WTC11 (cell line): Measurements from ENCODE around the gene LCN15. TPM values are rescaled to one million over a fixed set of nuclear protein-coding genes. Genes with fewer than 3 reads are reported as not detected.
A peak's percentile ranks its signal among the peaks of the same experiment; 100 is the strongest.

ENCODE experiments used
- ATAC-seq: fragments of 200-7000 bp; cut with Tn5 transposase; 2 replicates; pipeline ENCODE4 v1.10.0; 2021; ENCODE audit warnings: mild to moderate bottlenecking, moderate library complexity
- CTCF ChIA-PET: fragments of 300-600 bp; sonication (Branson Sonifier 250); formaldehyde crosslinking; loops from one replicate; lab custom pipeline; 2021; ENCODE audit warnings: antibody characterized with exemption; lab: Charles Lee
- POLR2A ChIA-PET: fragments of 350-600 bp; sonication (Branson Sonifier 250); formaldehyde crosslinking; loops from one replicate; lab custom pipeline; 2021; ENCODE audit warnings: antibody characterized with exemption; lab: Charles Lee
- DNase-seq: peaks from one replicate; pipeline ENCODE4 v3.0.0; 2021; ENCODE audit warnings: low spot score
- H3K27ac Mint-ChIP-seq: 2 replicates; pipeline ENCODE4 v1.8.0; 2021; ENCODE audit warnings: mixed read lengths
- H3K27me3 Mint-ChIP-seq: 2 replicates; pipeline ENCODE4 v1.8.0; 2021; ENCODE audit warnings: low read depth, mild to moderate bottlenecking, moderate library complexity, mixed read lengths
- H3K36me3 Mint-ChIP-seq: 2 replicates; pipeline ENCODE4 v1.8.0; 2021; ENCODE audit warnings: mixed read lengths
- H3K4me1 Mint-ChIP-seq: 2 replicates; pipeline ENCODE4 v1.8.0; 2022; ENCODE audit warnings: mixed read lengths
- H3K4me3 Mint-ChIP-seq: 2 replicates; pipeline ENCODE4 v1.8.0; 2021; ENCODE audit warnings: mild to moderate bottlenecking, moderate library complexity, mixed read lengths
- H3K9me3 Mint-ChIP-seq: 2 replicates; pipeline ENCODE4 v1.8.0; 2021; ENCODE audit warnings: mixed read lengths
- ARID4B ChIP-seq: sonication (generic); formaldehyde crosslinking; IDR thresholded peaks from 2 replicates; pipeline ENCODE4 v1.8.0; 2023; ENCODE audit warnings: missing genetic modification reagents, mild to moderate bottlenecking, borderline replicate concordance
- E2F5 ChIP-seq: sonication (generic); formaldehyde crosslinking; IDR thresholded peaks from 2 replicates; pipeline ENCODE4 v1.8.1; 2022; ENCODE audit warnings: mild to moderate bottlenecking, moderate library complexity, missing genetic modification reagents
- ETV6 ChIP-seq: sonication (generic); formaldehyde crosslinking; IDR thresholded peaks from 2 replicates; pipeline ENCODE4 v1.8.1; 2022; ENCODE audit warnings: mild to moderate bottlenecking, missing genetic modification reagents
- GTF2I ChIP-seq: fragments of 250-450 bp; sonication (Bioruptor Pico); conservative IDR thresholded peaks from 2 replicates; pipeline ENCODE4 v1.4.0; 2021; ENCODE audit warnings: mild to moderate bottlenecking
- ZBTB43 ChIP-seq: sonication (generic); formaldehyde crosslinking; IDR thresholded peaks from 2 replicates; pipeline ENCODE4 v1.8.1; 2023; ENCODE audit warnings: mild to moderate bottlenecking, missing genetic modification reagents
- ZNF232 ChIP-seq: sonication (generic); formaldehyde crosslinking; IDR thresholded peaks from 2 replicates; pipeline ENCODE4 v1.8.0; 2022; ENCODE audit warnings: mild to moderate bottlenecking, missing genetic modification reagents
- ZNF317 ChIP-seq: sonication (generic); formaldehyde crosslinking; IDR thresholded peaks from 2 replicates; pipeline ENCODE4 v1.8.1; 2023; ENCODE audit warnings: low read depth, mild to moderate bottlenecking, moderate library complexity, missing genetic modification reagents, borderline replicate concordance
- total RNA-seq: library from RNA; stranded (reverse); gene quantifications from 3 replicates; pipeline ENCODE4 v1.2.3, GENCODE V29; 2021
- TF ChIP-seq, protein P1 (sequence below): sonication (generic); formaldehyde crosslinking; IDR thresholded peaks from 2 replicates; pipeline ENCODE4 v1.8.0; 2022; ENCODE audit warnings: mild to moderate bottlenecking, missing genetic modification reagents
- TF ChIP-seq, protein P2 (sequence below): sonication (generic); formaldehyde crosslinking; IDR thresholded peaks from 2 replicates; pipeline ENCODE4 v1.8.1; 2022; ENCODE audit warnings: low read depth, mild to moderate bottlenecking, moderate library complexity, missing genetic modification reagents, borderline replicate concordance

LCN15 gene
- total RNA-seq, 1 experiment from 2014 or later, result 0.52 TPM

DNA sequence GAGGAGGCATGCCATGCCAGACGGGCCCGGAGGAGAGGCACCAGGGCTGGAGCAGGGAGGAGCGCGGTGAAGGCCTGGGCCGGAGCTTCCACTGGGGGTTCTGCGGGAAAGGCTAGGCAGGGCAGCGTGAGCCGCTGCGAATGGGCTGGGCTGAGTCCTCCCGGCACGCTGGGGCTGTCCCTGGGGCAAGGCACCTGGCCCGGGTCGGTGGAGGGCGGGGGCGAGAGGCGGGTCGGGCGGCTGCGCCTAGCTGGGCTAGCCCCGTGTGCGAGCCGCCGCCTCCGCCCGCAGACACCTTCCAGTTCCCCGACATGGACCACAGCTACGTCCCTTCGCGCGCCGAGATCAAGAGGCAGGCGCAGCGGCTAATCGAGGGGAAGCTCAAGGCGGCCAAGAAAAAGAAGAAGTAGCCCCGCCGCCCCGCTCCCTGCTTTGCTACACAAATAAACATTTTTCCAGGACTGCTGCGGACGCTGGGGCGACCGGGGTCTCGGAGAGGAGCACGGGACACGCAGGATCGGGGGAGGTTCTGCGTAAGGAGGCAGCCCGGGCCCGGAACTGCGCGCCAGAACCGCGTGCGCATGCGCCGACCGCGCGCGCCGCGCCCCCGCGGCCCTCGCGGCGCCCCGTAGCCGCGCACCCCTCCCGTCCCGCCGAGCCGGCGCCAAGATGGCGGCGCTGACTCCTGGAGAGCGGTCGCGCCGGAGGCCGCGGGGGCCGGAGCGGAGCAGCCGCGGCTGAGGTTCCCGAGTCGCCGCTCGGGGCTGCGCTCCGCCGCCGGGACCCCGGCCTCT is 43.2 kb upstream of the LCN15 start, which contains the start of gene RABL6 (continued):
- 0 out of 2 replicates have a peak, but pooled peaks have one; percentile 29 for TF ChIP-seq ZBTB43 (CRISPR knock-in tag)
- TF ChIP-seq ARID4B, result no peak
- TF ChIP-seq ZNF317, result no peak
- peak; percentile 63; the same call in 1 of the 2 replicates for TF ChIP-seq ETV6 (CRISPR knock-in tag)
- TF ChIP-seq, protein P1, sequence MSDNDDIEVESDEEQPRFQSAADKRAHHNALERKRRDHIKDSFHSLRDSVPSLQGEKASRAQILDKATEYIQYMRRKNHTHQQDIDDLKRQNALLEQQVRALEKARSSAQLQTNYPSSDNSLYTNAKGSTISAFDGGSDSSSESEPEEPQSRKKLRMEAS (CRISPR knock-in tag), result peak; percentile 55
- peak; percentile 41; the same call in 1 of the 2 replicates for TF ChIP-seq ZNF232 (CRISPR knock-in tag)

DNA sequence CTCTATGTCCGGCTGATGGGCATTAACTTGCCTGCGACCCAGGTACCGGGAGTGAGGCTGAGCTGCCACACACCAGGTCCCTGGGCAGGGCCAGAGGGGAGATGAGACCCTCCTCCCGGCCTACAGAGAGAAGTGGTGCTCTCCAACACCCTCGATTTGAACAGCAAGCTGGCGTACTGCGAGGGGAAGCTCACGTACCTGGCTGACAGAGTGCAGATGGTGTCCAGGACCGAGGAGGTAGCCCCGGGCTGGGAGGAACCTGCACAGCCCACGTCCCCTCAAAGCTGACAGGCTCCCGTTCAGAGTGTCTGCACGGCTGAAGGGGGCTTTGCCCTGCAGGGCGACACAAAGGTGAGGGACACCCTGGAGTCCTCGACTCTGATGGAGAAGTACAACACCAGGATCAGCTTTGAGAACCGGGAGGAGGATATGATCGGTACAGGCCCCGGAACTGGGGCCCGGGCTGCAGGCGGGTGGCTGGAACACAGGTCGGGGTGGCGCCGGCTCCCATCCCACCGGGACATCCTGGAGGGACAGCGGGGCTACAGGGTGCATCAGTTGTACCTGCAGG is 42.4 kb upstream of the LCN15 start:
- H3K4me3 Mint-ChIP-seq, result peak overlapping the region; percentile 78
- TF ChIP-seq ZBTB43 (CRISPR knock-in tag), result 0 out of 2 replicates have a peak, but pooled peaks have one; percentile 39
- TF ChIP-seq, protein P2, sequence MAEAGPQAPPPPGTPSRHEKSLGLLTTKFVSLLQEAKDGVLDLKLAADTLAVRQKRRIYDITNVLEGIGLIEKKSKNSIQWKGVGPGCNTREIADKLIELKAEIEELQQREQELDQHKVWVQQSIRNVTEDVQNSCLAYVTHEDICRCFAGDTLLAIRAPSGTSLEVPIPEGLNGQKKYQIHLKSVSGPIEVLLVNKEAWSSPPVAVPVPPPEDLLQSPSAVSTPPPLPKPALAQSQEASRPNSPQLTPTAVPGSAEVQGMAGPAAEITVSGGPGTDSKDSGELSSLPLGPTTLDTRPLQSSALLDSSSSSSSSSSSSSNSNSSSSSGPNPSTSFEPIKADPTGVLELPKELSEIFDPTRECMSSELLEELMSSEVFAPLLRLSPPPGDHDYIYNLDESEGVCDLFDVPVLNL, result no peak
- H3K9me3 Mint-ChIP-seq, result no peaks in the 10 kb centered on the region
- peaks cover 14% of the 10 kb centered on the region for H3K36me3 Mint-ChIP-seq
- H3K27ac Mint-ChIP-seq, result no peak overlapping the region
- ATAC-seq (no peak), DNase-seq (no peak)
- ChIA-PET CTCF (interaction anchor here (1.1 to 3.8 kb wide), 12 partner anchors 7 to 257 kb away, joined by 3 to 32 read pairs (median 6); partner anchors contain the start of genes AJM1 and TMEM141), POLR2A (interaction anchor here (0.8 to 1.4 kb wide), 2 partner anchors 16 to 34 kb away, joined by 3 to 5 read pairs; no protein-coding TSS in a partner anchor)
- peaks cover 21% of the 10 kb centered on the region for H3K4me1 Mint-ChIP-seq
- peaks cover 27% of the 10 kb centered on the region for H3K27me3 Mint-ChIP-seq

GRCh38 chr9:136806067-136806466 is 41.7 kb upstream of the LCN15 start:
- no peak for DNase-seq
- POLR2A ChIA-PET, result no interaction called here
- Mint-ChIP-seq H3K4me1 (peaks cover 21% of the 10 kb centered on the region), H3K9me3 (no peaks in the 10 kb centered on the region), H3K4me3 (peak overlapping the region; percentile 78), H3K36me3 (peaks cover 13% of the 10 kb centered on the region), H3K27me3 (peaks cover 30% of the 10 kb centered on the region), H3K27ac (no peak overlapping the region)
- CTCF ChIA-PET, result interaction anchor here (1.1 to 3.7 kb wide), 3 partner anchors 14 to 37 kb away, joined by 3 to 32 read pairs (median 23); partner anchors contain the start of gene AJM1
- no peak for ATAC-seq
- no peak for TF ChIP-seq E2F5 (CRISPR knock-in tag)
- TF ChIP-seq GTF2I (CRISPR knock-in tag), result no peak
